Measurements from ENCODE around the gene TXNRD3. TPM values are rescaled to one million over a fixed set of nuclear protein-coding genes. Genes with fewer than 3 reads are reported as not detected.

The TXNRD3 gene
- total RNA-seq, 2 experiments from 2014 or later: not detected

DNA sequence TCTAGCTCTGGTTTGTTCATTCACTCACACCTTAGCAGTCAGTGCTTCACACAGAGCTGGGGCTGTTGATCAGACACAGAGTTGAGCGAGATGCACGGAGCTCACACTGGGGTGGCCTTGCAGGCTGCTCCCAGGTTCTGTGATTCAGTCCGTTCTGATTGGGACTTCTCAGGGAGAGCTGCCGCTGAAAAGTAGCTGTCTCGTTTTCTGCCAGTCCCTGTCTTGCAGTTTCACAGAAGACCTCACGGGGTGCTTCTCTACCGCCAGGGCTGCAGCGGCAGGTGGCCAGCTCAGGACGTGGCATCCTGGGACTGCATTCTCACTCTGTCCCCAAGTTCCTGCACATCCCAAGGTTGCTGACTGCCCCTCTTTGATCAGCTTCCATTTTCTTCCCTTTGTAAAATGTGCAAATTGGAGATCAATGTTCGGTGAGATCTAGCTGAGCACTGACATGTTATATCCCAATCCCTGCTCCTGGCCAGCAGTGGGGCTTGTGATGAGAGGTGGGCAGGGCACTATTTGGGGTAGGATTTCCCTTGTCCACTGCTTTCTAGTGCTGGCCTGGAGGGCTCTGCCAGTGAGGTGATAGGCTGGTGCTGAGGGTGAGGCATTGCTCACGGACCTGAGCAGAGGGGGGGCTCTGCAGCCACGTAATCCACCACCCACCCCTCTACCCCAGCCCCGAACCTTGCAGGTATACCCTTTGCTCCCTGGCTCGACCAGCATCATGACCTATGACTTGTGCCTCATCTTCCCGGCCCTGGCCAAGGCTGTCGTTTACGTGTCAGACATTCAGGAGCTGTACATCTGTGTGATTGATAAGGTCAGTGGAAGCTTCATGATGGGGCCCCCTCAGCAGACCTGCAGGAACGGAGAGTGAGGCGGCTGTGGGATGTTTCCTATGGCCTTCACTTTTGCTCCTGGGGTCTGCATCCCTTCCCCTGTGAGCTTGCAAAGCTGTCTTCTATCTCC lies 5.3 kb upstream of the TXNRD3 start:
- no peaks in the 10 kb centered on the region for H4K20me1 ChIP-seq (ENCODE audit: insufficient read depth, low read length)
- H3K4me1 ChIP-seq (ENCODE audit: insufficient read depth, low read length, poor library complexity, severe bottlenecking): no peaks in the 10 kb centered on the region
- H3K27ac ChIP-seq (ENCODE audit: low read depth, low read length, poor library complexity, severe bottlenecking): no peak overlapping the region
- H3K4me3 ChIP-seq (ENCODE audit: low read depth, low read length, poor library complexity, severe bottlenecking): no peak overlapping the region
- POLR2A ChIA-PET: interaction anchor here (1.1 kb wide), 1 partner anchor 11 kb away, joined by 3 read pairs; no protein-coding TSS in a partner anchor
- no peak overlapping the region for H2AFZ ChIP-seq (ENCODE audit: low read length)
- no peaks in the 10 kb centered on the region for H3K79me2 ChIP-seq (ENCODE audit: insufficient read depth, low read depth, low read length)
- no peak for DNase-seq (ENCODE audit: low spot score)
- no peak overlapping the region for H3K4me2 ChIP-seq (ENCODE audit: low read length)
- no TSS peak for BruUV-seq (replicated peaks)
- no peaks in the 10 kb centered on the region for H3K9me2 ChIP-seq (ENCODE audit: insufficient read depth, low read length)
- intact Hi-C loops (cut with micrococcal nuclease; ENCODE audit: unreplicated experiment): no loop called here
- no peaks in the 10 kb centered on the region for H3K36me3 ChIP-seq (ENCODE audit: insufficient read depth, low read length)
- no peaks in the 10 kb centered on the region for H3K9me3 ChIP-seq (ENCODE audit: low read length)
- TF ChIP-seq EZH2phosphoT487 (IDR thresholded peaks at IDR 0.05; ENCODE audit: borderline replicate concordance, low read depth, low read length): no peak
- TF ChIP-seq, protein P1, sequence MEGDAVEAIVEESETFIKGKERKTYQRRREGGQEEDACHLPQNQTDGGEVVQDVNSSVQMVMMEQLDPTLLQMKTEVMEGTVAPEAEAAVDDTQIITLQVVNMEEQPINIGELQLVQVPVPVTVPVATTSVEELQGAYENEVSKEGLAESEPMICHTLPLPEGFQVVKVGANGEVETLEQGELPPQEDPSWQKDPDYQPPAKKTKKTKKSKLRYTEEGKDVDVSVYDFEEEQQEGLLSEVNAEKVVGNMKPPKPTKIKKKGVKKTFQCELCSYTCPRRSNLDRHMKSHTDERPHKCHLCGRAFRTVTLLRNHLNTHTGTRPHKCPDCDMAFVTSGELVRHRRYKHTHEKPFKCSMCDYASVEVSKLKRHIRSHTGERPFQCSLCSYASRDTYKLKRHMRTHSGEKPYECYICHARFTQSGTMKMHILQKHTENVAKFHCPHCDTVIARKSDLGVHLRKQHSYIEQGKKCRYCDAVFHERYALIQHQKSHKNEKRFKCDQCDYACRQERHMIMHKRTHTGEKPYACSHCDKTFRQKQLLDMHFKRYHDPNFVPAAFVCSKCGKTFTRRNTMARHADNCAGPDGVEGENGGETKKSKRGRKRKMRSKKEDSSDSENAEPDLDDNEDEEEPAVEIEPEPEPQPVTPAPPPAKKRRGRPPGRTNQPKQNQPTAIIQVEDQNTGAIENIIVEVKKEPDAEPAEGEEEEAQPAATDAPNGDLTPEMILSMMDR (conservative IDR thresholded peaks at IDR 0.05; ENCODE audit: low read length): 0 out of 2 replicates have a peak, but pooled peaks have one; percentile 16
- CTCF ChIA-PET (ENCODE audit: unreplicated experiment): no interaction called here

DNA sequence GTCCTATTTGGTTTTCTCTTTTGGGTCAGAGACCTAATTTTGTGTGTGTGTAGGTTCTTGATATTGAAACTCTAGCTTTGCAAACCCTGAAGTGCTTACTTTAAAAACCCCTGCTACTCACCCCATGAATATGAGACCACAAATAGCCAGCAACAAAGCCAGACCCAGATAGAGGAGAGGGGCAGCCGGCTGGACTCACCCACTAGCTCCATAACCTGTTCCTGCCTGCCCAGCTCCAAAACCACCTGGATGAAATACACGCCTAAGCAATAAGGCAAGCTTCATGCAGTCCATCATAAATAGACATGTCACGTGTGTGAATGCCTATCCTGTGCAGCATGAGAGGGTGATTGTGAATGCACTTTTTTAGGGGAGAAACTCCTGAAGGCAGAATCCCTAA lies 3.7 kb upstream of the TXNRD3 start:
- H3K79me2 ChIP-seq (ENCODE audit: insufficient read depth, low read depth, low read length): no peaks in the 10 kb centered on the region
- no peak overlapping the region for H3K27ac ChIP-seq (ENCODE audit: low read depth, low read length, poor library complexity, severe bottlenecking)
- POLR2A ChIA-PET: no interaction called here
- no peaks in the 10 kb centered on the region for H3K36me3 ChIP-seq (ENCODE audit: insufficient read depth, low read length)
- intact Hi-C loops (cut with micrococcal nuclease; ENCODE audit: unreplicated experiment): no loop called here
- H3K4me2 ChIP-seq (ENCODE audit: low read length): no peak overlapping the region
- no peak overlapping the region for H3K4me3 ChIP-seq (ENCODE audit: low read depth, low read length, poor library complexity, severe bottlenecking)
- no peaks in the 10 kb centered on the region for H3K9me3 ChIP-seq (ENCODE audit: low read length)
- H3K9me2 ChIP-seq (ENCODE audit: insufficient read depth, low read length): no peaks in the 10 kb centered on the region
- TF ChIP-seq EZH2phosphoT487 (IDR thresholded peaks at IDR 0.05; ENCODE audit: borderline replicate concordance, low read depth, low read length): no peak
- TF ChIP-seq, protein P1 (conservative IDR thresholded peaks at IDR 0.05; ENCODE audit: low read length): no peak
- CTCF ChIA-PET (ENCODE audit: unreplicated experiment): no interaction called here
- H3K4me1 ChIP-seq (ENCODE audit: insufficient read depth, low read length, poor library complexity, severe bottlenecking): no peaks in the 10 kb centered on the region
- no peak overlapping the region for H2AFZ ChIP-seq (ENCODE audit: low read length)
- no peak for DNase-seq (ENCODE audit: low spot score)
- no peaks in the 10 kb centered on the region for H4K20me1 ChIP-seq (ENCODE audit: insufficient read depth, low read length)
- no TSS peak for BruUV-seq (replicated peaks)

GRCh38 chr3:126657901-126658300 lies 3.0 kb upstream of the TXNRD3 start:
- Histone ChIP-seq H3K9me3 (ENCODE audit: low read length) (no peaks in the 10 kb centered on the region), H3K4me3 (ENCODE audit: low read depth, low read length, poor library complexity, severe bottlenecking) (no peak overlapping the region), H3K9me2 (ENCODE audit: insufficient read depth, low read length) (no peaks in the 10 kb centered on the region), H3K79me2 (ENCODE audit: insufficient read depth, low read depth, low read length) (no peaks in the 10 kb centered on the region), H2AFZ (ENCODE audit: low read length) (no peak overlapping the region), H3K36me3 (ENCODE audit: insufficient read depth, low read length) (no peaks in the 10 kb centered on the region), H3K4me2 (ENCODE audit: low read length) (no peak overlapping the region), H4K20me1 (ENCODE audit: insufficient read depth, low read length) (no peaks in the 10 kb centered on the region), H3K27ac (ENCODE audit: low read depth, low read length, poor library complexity, severe bottlenecking) (no peak overlapping the region), H3K4me1 (ENCODE audit: insufficient read depth, low read length, poor library complexity, severe bottlenecking) (no peaks in the 10 kb centered on the region)
- BruUV-seq (replicated peaks): no TSS peak
- TF ChIP-seq, protein P1 (conservative IDR thresholded peaks at IDR 0.05; ENCODE audit: low read length): no peak
- no peak for TF ChIP-seq EZH2phosphoT487 (IDR thresholded peaks at IDR 0.05; ENCODE audit: borderline replicate concordance, low read depth, low read length)
- intact Hi-C loops (cut with micrococcal nuclease; ENCODE audit: unreplicated experiment): no loop called here
- CTCF ChIA-PET (ENCODE audit: unreplicated experiment): no interaction called here
- POLR2A ChIA-PET: interaction anchor here (0.6 kb wide), 1 partner anchor 58 kb away, joined by 5 read pairs; no protein-coding TSS in a partner anchor
- no peak for DNase-seq (ENCODE audit: low spot score)
